Kidney epithelial cell (primary cell): ENCODE measurements around the gene TAF5L. TPM values are rescaled to one million over a fixed set of nuclear protein-coding genes. Genes with fewer than 3 reads are reported as not detected.

Source experiments
- DNase-seq: peaks from one replicate; pipeline ENCODE4 v3.0.0-alpha.2; 2010; ENCODE audit warnings: low read depth
- H3K27me3 ChIP-seq: 2 replicates; pipeline ENCODE4 v1.6.0; 2011; ENCODE audit warnings: low read length; ENCODE audit not compliant: control insufficient read depth, insufficient read depth
- H3K36me3 ChIP-seq: 2 replicates; pipeline ENCODE4 v1.5.1; 2011; ENCODE audit warnings: low read length; ENCODE audit not compliant: control insufficient read depth, insufficient read depth
- H3K4me3 ChIP-seq: 2 replicates; pipeline ENCODE4 v1.5.1; 2011; ENCODE audit warnings: low read depth, mild to moderate bottlenecking, control low read depth, low read length
- CTCF ChIP-seq: IDR thresholded peaks from 2 replicates; pipeline ENCODE4 v1.5.1; 2011; ENCODE audit warnings: mild to moderate bottlenecking, moderate library complexity, low read length, control low read depth, inconsistent platforms; ENCODE audit not compliant: insufficient read depth, poor library complexity, severe bottlenecking
- total RNA-seq: library from RNA; depleted of rRNA; stranded (reverse); fragments of >200 nt; gene quantifications from 2 replicates; pipeline ENCODE4 v1.2.3, GENCODE V29; 2015

TAF5L gene
- 14.5 and 15.1 TPM in 2 replicates for total RNA-seq

- Histone ChIP-seq H3K36me3 (no peaks in the 10 kb centered on the region), H3K27me3 (no peaks in the 10 kb centered on the region), H3K4me3 (peak within 1 kb of the TSS; percentile 98)
- TF ChIP-seq CTCF, result no peak
- DNase-seq, result peak; percentile 58
These were observed at the start of gene TAF5L, which contains the start of gene URB2 for GRCh38 chr1:229625915-229626831. TAF5L (minus strand) TSS chr1:229626122; CDS start chr1:229614482, 11,640 bp downstream. URB2 (plus strand) TSS chr1:229626247; CDS start chr1:229627634, 1,387 bp downstream.

- Histone ChIP-seq H3K36me3 (no peaks in the 10 kb centered on the region), H3K4me3 (no peak overlapping the region), H3K27me3 (no peaks in the 10 kb centered on the region)
- no peak for DNase-seq
- TF ChIP-seq CTCF, result no peak
These were observed 49.5 kb upstream of the TAF5L start for GRCh38 chr1:229675396-229675795.

- Histone ChIP-seq H3K36me3 (no peaks in the 10 kb centered on the region), H3K4me3 (no peak overlapping the region), H3K27me3 (no peaks in the 10 kb centered on the region)
- no peak for DNase-seq
- TF ChIP-seq CTCF, result no peak
These were observed 48.1 kb upstream of the TAF5L start for GRCh38 chr1:229674042-229674441.

GRCh38 chr1:229672246-229672645 lies 46.3 kb upstream of the TAF5L start:
- DNase-seq, result no peak
- Histone ChIP-seq H3K27me3 (no peaks in the 10 kb centered on the region), H3K4me3 (no peak overlapping the region), H3K36me3 (no peaks in the 10 kb centered on the region)
- no peak for TF ChIP-seq CTCF

- DNase-seq, result no peak
- H3K4me3 ChIP-seq, result no peak overlapping the region
- no peak for TF ChIP-seq CTCF
- no peaks in the 10 kb centered on the region for H3K36me3 ChIP-seq
- no peaks in the 10 kb centered on the region for H3K27me3 ChIP-seq
These were observed 45.4 kb upstream of the TAF5L start for GRCh38 chr1:229671310-229671709.
